IMR-90 (cell line): ENCODE results near the gene GRID1. TPM values are rescaled to one million over a fixed set of nuclear protein-coding genes. Genes with fewer than 3 reads are reported as not detected.

Experiments
- ATAC-seq: fragments of 200-7000 bp; cut with Tn5 transposase; 2 replicates; pipeline ENCODE4 v1.9.1; 2020; ENCODE audit warnings: low read depth, mild to moderate bottlenecking, moderate library complexity
- BruUV-seq: library from RNA; stranded (reverse); fragments of 400-500 nt; replicated peaks from 2 replicates; lab custom pipeline; 2021; lab: Mats Ljungman, UMichigan
- CTCF ChIA-PET: fragments of 300-600 bp; formaldehyde crosslinking; extraction: SDS; loops from one replicate; lab custom pipeline; 2021; ENCODE audit warnings: antibody characterized with exemption; lab: Yijun Ruan, JAX
- POLR2A ChIA-PET: fragments of 300-600 bp; sonication (Branson Sonifier 250); formaldehyde crosslinking; loops from one replicate; lab custom pipeline; 2022; ENCODE audit warnings: antibody characterized with exemption; ENCODE audit not compliant: unreplicated experiment; lab: Charles Lee
- DNase-seq: peaks from one replicate; pipeline ENCODE4 v3.0.0; 2013
- H2AFZ ChIP-seq: replicated peaks from 2 replicates; pipeline ENCODE3; 2013; ENCODE audit warnings: low read length, mild to moderate bottlenecking; ENCODE audit not compliant: poor library complexity
- H2AK5ac ChIP-seq: 2 replicates; pipeline ENCODE4 v1.6.1; 2013; ENCODE audit warnings: low read depth, low read length, inconsistent platforms
- H2AK9ac ChIP-seq: replicated peaks from 2 replicates; pipeline ENCODE3; 2013; ENCODE audit warnings: mild to moderate bottlenecking, low read depth, low read length, moderate library complexity; ENCODE audit not compliant: poor library complexity
- H2BK120ac ChIP-seq: 2 replicates; pipeline ENCODE4 v1.6.1; 2013; ENCODE audit warnings: low read depth, low read length, inconsistent platforms
- H2BK15ac ChIP-seq: 3 replicates; pipeline ENCODE4 v1.6.1; 2013; ENCODE audit warnings: low read depth, low read length, inconsistent platforms
- H2BK20ac ChIP-seq: 2 replicates; pipeline ENCODE4 v1.6.1; 2013; ENCODE audit warnings: low read depth, mild to moderate bottlenecking, inconsistent platforms, low read length, moderate library complexity
- H2BK5ac ChIP-seq: 2 replicates; pipeline ENCODE4 v1.6.1; 2013; ENCODE audit warnings: mild to moderate bottlenecking, low read depth, low read length, inconsistent platforms; ENCODE audit not compliant: poor library complexity, severe bottlenecking
- H3K14ac ChIP-seq: replicated peaks from 2 replicates; pipeline ENCODE4 v1.6.1; 2013; ENCODE audit warnings: low read depth, low read length, inconsistent platforms
- H3K18ac ChIP-seq: 2 replicates; pipeline ENCODE4 v1.6.1; 2013; ENCODE audit warnings: low read depth, low read length, control low read depth
- H3K23ac ChIP-seq: 2 replicates; pipeline ENCODE4 v1.6.1; 2013; ENCODE audit warnings: low read depth, low read length, inconsistent platforms
- H3K27ac ChIP-seq: 2 replicates; pipeline ENCODE4 v1.5.1; 2013; ENCODE audit warnings: mild to moderate bottlenecking, control low read depth, low read length; ENCODE audit not compliant: insufficient read depth
- H3K27me3 ChIP-seq: 2 replicates; pipeline ENCODE4 v1.6.1; 2013; ENCODE audit warnings: low read length; ENCODE audit not compliant: control insufficient read depth, insufficient read depth
- H3K36me3 ChIP-seq: 2 replicates; pipeline ENCODE4 v1.6.1; 2013; ENCODE audit warnings: low read length, mixed read lengths; ENCODE audit not compliant: control insufficient read depth, insufficient read depth
- H3K4ac ChIP-seq: 2 replicates; pipeline ENCODE4 v1.6.1; 2013; ENCODE audit warnings: low read depth, low read length, inconsistent platforms
- H3K4me1 ChIP-seq: 2 replicates; pipeline ENCODE4 v1.6.1; 2013; ENCODE audit warnings: low read length, mixed read lengths; ENCODE audit not compliant: control insufficient read depth, insufficient read depth
- H3K4me2 ChIP-seq: 2 replicates; pipeline ENCODE4 v1.6.1; 2013; ENCODE audit warnings: low read depth, mild to moderate bottlenecking, control low read depth, low read length, moderate library complexity
- H3K4me3 ChIP-seq: 2 replicates; pipeline ENCODE4 v1.5.1; 2013; ENCODE audit warnings: low read depth, mild to moderate bottlenecking, control low read depth, low read length, moderate library complexity; ENCODE audit not compliant: insufficient read depth
- H3K56ac ChIP-seq: 2 replicates; pipeline ENCODE4 v1.6.1; 2013; ENCODE audit warnings: low read length, inconsistent platforms; ENCODE audit not compliant: insufficient read depth; ENCODE audit errors: extremely low read depth
- H3K79me1 ChIP-seq, 2 experiments: 2 replicates each; pipeline ENCODE4 v1.6.1; 2013; ENCODE audit warnings: low read length in 2 of 2, inconsistent platforms in 1 of 2, low read depth in 1 of 2
- H3K9ac ChIP-seq: 2 replicates; pipeline ENCODE4 v1.6.1; 2013; ENCODE audit warnings: low read depth, low read length, control low read depth
- H3K9me1 ChIP-seq: 2 replicates; pipeline ENCODE4 v1.6.1; 2013; ENCODE audit warnings: low read length, inconsistent platforms; ENCODE audit not compliant: insufficient read depth
- H3K9me3 ChIP-seq: 2 replicates; pipeline ENCODE4 v1.6.1; 2013; ENCODE audit warnings: low read length; ENCODE audit not compliant: control insufficient read depth, insufficient read depth
- H4K20me1 ChIP-seq: 2 replicates; pipeline ENCODE4 v1.6.1; 2013; ENCODE audit warnings: low read length, inconsistent platforms; ENCODE audit not compliant: insufficient read depth
- H4K5ac ChIP-seq: 2 replicates; pipeline ENCODE4 v1.6.1; 2013; ENCODE audit warnings: mild to moderate bottlenecking, low read depth, low read length, control low read depth
- H4K8ac ChIP-seq, 2 experiments: 2 replicates each; pipeline ENCODE4 v1.6.1; 2013; ENCODE audit warnings: low read depth in 2 of 2, low read length in 2 of 2, control low read depth in 1 of 2, inconsistent platforms in 1 of 2
- H4K91ac ChIP-seq: 2 replicates; pipeline ENCODE4 v1.6.1; 2013; ENCODE audit warnings: low read depth, low read length, inconsistent platforms; ENCODE audit not compliant: insufficient read depth
- BHLHE40 ChIP-seq: fragments of 150-350 bp; IDR thresholded peaks from 2 replicates; pipeline ENCODE4 v1.6.1; 2016; ENCODE audit warnings: mild to moderate bottlenecking, low read depth, low read length
- CEBPB ChIP-seq: IDR thresholded peaks from 2 replicates; pipeline ENCODE4 v1.6.1; 2012; ENCODE audit warnings: low read depth, low read length, improper control_type of control experiment
- CHD1 ChIP-seq: IDR thresholded peaks from 2 replicates; pipeline ENCODE4 v1.6.1; 2012; ENCODE audit warnings: low read depth, low read length, improper control_type of control experiment
- FOS ChIP-seq: fragments of 150-350 bp; IDR thresholded peaks from 2 replicates; pipeline ENCODE4 v1.6.1; 2016; ENCODE audit warnings: low read depth, low read length
- MAFK ChIP-seq: IDR thresholded peaks from 2 replicates; pipeline ENCODE4 v1.6.1; 2012; ENCODE audit warnings: low read depth, low read length, improper control_type of control experiment
- MAZ ChIP-seq: IDR thresholded peaks from 2 replicates; pipeline ENCODE4 v1.6.1; 2012; ENCODE audit warnings: low read depth, mild to moderate bottlenecking, low read length, improper control_type of control experiment, moderate library complexity, borderline replicate concordance
- MXI1 ChIP-seq: IDR thresholded peaks from 2 replicates; pipeline ENCODE4 v1.6.1; 2012; ENCODE audit warnings: low read depth, mild to moderate bottlenecking, low read length, moderate library complexity, borderline replicate concordance
- NFE2L2 ChIP-seq: fragments of 150-350 bp; IDR thresholded peaks from 2 replicates; pipeline ENCODE4 v1.6.1; 2016; ENCODE audit warnings: low read depth, mild to moderate bottlenecking, low read length
- POLR2A ChIP-seq: IDR thresholded peaks from 2 replicates; pipeline ENCODE4 v1.6.1; 2012; ENCODE audit warnings: mild to moderate bottlenecking, low read depth, low read length
- RAD21 ChIP-seq: IDR thresholded peaks from 2 replicates; pipeline ENCODE4 v1.6.1; 2012; ENCODE audit warnings: low read length, improper control_type of control experiment
- RCOR1 ChIP-seq: IDR thresholded peaks from 2 replicates; pipeline ENCODE4 v1.6.1; 2012; ENCODE audit warnings: mild to moderate bottlenecking, low read length, improper control_type of control experiment; ENCODE audit not compliant: insufficient replicate concordance
- RFX5 ChIP-seq: IDR thresholded peaks from 2 replicates; pipeline ENCODE4 v1.8.0; 2012; ENCODE audit warnings: low read depth, mild to moderate bottlenecking, low read length, moderate library complexity
- SMC3 ChIP-seq: fragments of 150-350 bp; IDR thresholded peaks from 2 replicates; pipeline ENCODE4 v1.6.1; 2016; ENCODE audit warnings: low read depth, mild to moderate bottlenecking, antibody characterized with exemption, low read length, moderate library complexity
- WGBS, 2 experiments: methylation state at CpG; one replicate each; pipeline versions ENCODE4 v1.1.5 to v1.1.7; 2013; ENCODE audit warnings: missing lambda C conversion rate in 2 of 2; ENCODE audit not compliant: insufficient read length in 1 of 2; ENCODE audit errors: extremely low coverage in 2 of 2; 5-methylcytosine and 5-hydroxymethylcytosine counted together
- dilution Hi-C: fragments of 300-500 bp; cut with HindIII; formaldehyde crosslinking; loops from one replicate; pipeline ENCODE4 v1.14.3; 2018; ENCODE audit warnings: low sequenced_read_pairs; ENCODE audit not compliant: unreplicated experiment
- in situ Hi-C: fragments of 300-500 bp; cut with MboI; formaldehyde crosslinking; loops from 3 replicates; pipeline ENCODE4 v1.14.3; 2019; ENCODE audit warnings: low sequenced_read_pairs, inconsistent platforms, mixed read lengths
- intact Hi-C: fragments of 100-400 bp; cut with micrococcal nuclease; formaldehyde crosslinking; loops from 2 replicates; pipeline ENCODE4 v1.10.0; 2022
- polyA plus RNA-seq, 3 experiments: library from polyadenylated mRNA; depleted of rRNA; stranded (reverse); fragments of >200 nt; gene quantifications; 2 replicates each; pipeline ENCODE4 v1.2.3, GENCODE V29; 2012; ENCODE audit warnings: low replicate concordance in 1 of 3
- total RNA-seq: library from RNA; depleted of rRNA; stranded (reverse); fragments of >200 nt; gene quantifications from 2 replicates; pipeline ENCODE4 v1.2.3, GENCODE V29; 2012
- TF ChIP-seq, protein P1 (sequence below): fragments of 150-350 bp; IDR thresholded peaks from 2 replicates; pipeline ENCODE4 v1.6.1; 2016; ENCODE audit warnings: low read depth, mild to moderate bottlenecking, low read length, moderate library complexity, borderline replicate concordance
- TF ChIP-seq, protein P2 (sequence below): conservative IDR thresholded peaks from 2 replicates; pipeline ENCODE4 v1.5.1; 2012; ENCODE audit warnings: mild to moderate bottlenecking, low read depth, low read length, improper control_type of control experiment
- TF ChIP-seq, protein P3 (sequence below): fragments of 150-350 bp; IDR thresholded peaks from 2 replicates; pipeline ENCODE4 v1.6.1; 2017; ENCODE audit warnings: mild to moderate bottlenecking, antibody characterized with exemption, low read length, low read depth

The GRID1 gene
- total and polyA plus RNA-seq, 2 of the 4 experiments (the other 2 are of a cell fraction) = not detected

DNA sequence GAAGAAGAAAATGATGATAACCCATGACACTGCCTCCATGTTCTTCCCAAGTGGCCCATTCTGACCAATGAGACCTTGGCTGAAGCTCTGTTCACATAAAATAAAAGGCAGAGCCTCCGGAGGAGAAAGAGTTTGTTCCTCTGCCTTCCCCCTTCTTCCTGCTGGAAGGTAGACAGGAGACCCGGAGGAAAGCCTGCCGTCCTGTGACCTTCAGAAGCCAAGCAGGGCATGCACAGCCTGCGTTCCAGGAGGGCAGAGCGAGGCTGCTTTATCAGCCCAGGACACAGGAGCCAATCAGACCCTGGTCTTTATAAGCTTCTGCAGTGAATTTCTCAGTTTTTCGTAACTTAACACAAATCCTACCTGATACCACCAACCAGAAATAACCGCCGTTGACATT, 8.6 kb upstream of the GRID1 start:
- Histone ChIP-seq H3K4me3 (no peak overlapping the region), H3K4ac (no peak overlapping the region), H2BK120ac (no peak overlapping the region), H2AFZ (no peak overlapping the region), H3K9ac (no peak overlapping the region), H2BK5ac (no peak overlapping the region), H3K14ac (no peak overlapping the region), H4K91ac (no peak overlapping the region), H2AK5ac (no peak overlapping the region), H2BK20ac (no peak overlapping the region), H3K36me3 (no peaks in the 10 kb centered on the region), H4K8ac (no peak overlapping the region), H3K18ac (no peak overlapping the region), H3K27ac (no peak overlapping the region), H2BK15ac (no peak overlapping the region), H3K79me1 (no peaks in the 10 kb centered on the region), H4K20me1 (no peaks in the 10 kb centered on the region), H3K4me1 (no peaks in the 10 kb centered on the region), H3K27me3 (peaks cover 51% of the 10 kb centered on the region), H4K5ac (no peak overlapping the region), H2AK9ac (no peak overlapping the region), H3K23ac (no peak overlapping the region), H3K56ac (no peak overlapping the region), H3K9me3 (no peaks in the 10 kb centered on the region), H3K9me1 (0 out of 2 replicates have a peak, but pooled peaks cover 4% of the 10 kb centered on the region), H3K4me2 (no peak overlapping the region)
- CTCF ChIA-PET = no interaction called here
- in situ Hi-C loops (no loop called here), dilution Hi-C loops (no loop called here), intact Hi-C loops (loop anchor here (5.0 kb wide), 3 partner anchors 198 to 1998 kb away; no protein-coding TSS in a partner anchor)
- DNase-seq (no peak), ATAC-seq (no peak)
- 0% methylated on average over 1 of the region's 8 CpGs; no CpG with 5 or more reads in 1 of the 2 experiments for WGBS, 2 experiments
- TF ChIP-seq FOS (no peak), NFE2L2 (no peak), CEBPB (no peak), MXI1 (no peak), RAD21 (no peak), RFX5 (no peak), BHLHE40 (no peak), SMC3 (no peak), MAFK (no peak), MAZ (no peak), CHD1 (no peak), RCOR1 (no peak), POLR2A (no peak)
- TF ChIP-seq, protein P1, sequence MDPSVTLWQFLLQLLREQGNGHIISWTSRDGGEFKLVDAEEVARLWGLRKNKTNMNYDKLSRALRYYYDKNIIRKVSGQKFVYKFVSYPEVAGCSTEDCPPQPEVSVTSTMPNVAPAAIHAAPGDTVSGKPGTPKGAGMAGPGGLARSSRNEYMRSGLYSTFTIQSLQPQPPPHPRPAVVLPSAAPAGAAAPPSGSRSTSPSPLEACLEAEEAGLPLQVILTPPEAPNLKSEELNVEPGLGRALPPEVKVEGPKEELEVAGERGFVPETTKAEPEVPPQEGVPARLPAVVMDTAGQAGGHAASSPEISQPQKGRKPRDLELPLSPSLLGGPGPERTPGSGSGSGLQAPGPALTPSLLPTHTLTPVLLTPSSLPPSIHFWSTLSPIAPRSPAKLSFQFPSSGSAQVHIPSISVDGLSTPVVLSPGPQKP = no peak
- TF ChIP-seq, protein P2, sequence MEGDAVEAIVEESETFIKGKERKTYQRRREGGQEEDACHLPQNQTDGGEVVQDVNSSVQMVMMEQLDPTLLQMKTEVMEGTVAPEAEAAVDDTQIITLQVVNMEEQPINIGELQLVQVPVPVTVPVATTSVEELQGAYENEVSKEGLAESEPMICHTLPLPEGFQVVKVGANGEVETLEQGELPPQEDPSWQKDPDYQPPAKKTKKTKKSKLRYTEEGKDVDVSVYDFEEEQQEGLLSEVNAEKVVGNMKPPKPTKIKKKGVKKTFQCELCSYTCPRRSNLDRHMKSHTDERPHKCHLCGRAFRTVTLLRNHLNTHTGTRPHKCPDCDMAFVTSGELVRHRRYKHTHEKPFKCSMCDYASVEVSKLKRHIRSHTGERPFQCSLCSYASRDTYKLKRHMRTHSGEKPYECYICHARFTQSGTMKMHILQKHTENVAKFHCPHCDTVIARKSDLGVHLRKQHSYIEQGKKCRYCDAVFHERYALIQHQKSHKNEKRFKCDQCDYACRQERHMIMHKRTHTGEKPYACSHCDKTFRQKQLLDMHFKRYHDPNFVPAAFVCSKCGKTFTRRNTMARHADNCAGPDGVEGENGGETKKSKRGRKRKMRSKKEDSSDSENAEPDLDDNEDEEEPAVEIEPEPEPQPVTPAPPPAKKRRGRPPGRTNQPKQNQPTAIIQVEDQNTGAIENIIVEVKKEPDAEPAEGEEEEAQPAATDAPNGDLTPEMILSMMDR = no peak
- TF ChIP-seq, protein P3, sequence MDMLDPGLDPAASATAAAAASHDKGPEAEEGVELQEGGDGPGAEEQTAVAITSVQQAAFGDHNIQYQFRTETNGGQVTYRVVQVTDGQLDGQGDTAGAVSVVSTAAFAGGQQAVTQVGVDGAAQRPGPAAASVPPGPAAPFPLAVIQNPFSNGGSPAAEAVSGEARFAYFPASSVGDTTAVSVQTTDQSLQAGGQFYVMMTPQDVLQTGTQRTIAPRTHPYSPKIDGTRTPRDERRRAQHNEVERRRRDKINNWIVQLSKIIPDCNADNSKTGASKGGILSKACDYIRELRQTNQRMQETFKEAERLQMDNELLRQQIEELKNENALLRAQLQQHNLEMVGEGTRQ = no peak
- BruUV-seq = no TSS peak
- POLR2A ChIA-PET = no interaction called here
